H1 (cell line): Measurements from ENCODE around the gene YEATS2. TPM values are rescaled to one million over a fixed set of nuclear protein-coding genes. Genes with fewer than 3 reads are reported as not detected.

ENCODE experiments used
- CTCF ChIA-PET: fragments of 300-600 bp; sonication (Branson Sonifier 250); formaldehyde crosslinking; loops from one replicate; lab custom pipeline; 2021; ENCODE audit not compliant: partially characterized antibody; lab: Charles Lee
- POLR2A ChIA-PET: fragments of 300-600 bp; sonication (Branson Sonifier 250); formaldehyde crosslinking; loops from one replicate; lab custom pipeline; 2021; ENCODE audit warnings: inconsistent platforms; ENCODE audit not compliant: partially characterized antibody; lab: Charles Lee
- DNase-seq, 2 experiments: peaks; one replicate each; pipeline versions ENCODE4 v3.0.0 to v3.0.0-alpha.2; 2010 to 2022; ENCODE audit warnings: low spot score in 2 of 2, low read depth in 1 of 2, mixed read lengths in 1 of 2
- FAIRE-seq: peaks from 2 replicates; lab custom pipeline; 2011; peaks lifted over from hg19 to GRCh38; lab: Jason Lieb, UNC
- H2AFZ ChIP-seq: 2 replicates; pipeline ENCODE4 v1.8.1; 2012; ENCODE audit warnings: low read length, inconsistent platforms
- H2AK5ac ChIP-seq: 2 replicates; pipeline ENCODE4 v1.6.1; 2013; ENCODE audit warnings: low read depth, low read length
- H2BK120ac ChIP-seq: replicated peaks from 2 replicates; pipeline ENCODE3; 2013; ENCODE audit warnings: low read depth, low read length, inconsistent platforms
- H2BK12ac ChIP-seq: 2 replicates; pipeline ENCODE4 v1.6.1; 2013; ENCODE audit warnings: low read depth, low read length
- H2BK15ac ChIP-seq: 2 replicates; pipeline ENCODE4 v1.6.1; 2013; ENCODE audit warnings: low read length
- H2BK20ac ChIP-seq: 2 replicates; pipeline ENCODE4 v1.6.1; 2013; ENCODE audit warnings: low read length
- H2BK5ac ChIP-seq: 2 replicates; pipeline ENCODE4 v1.6.1; 2013; ENCODE audit warnings: low read depth, low read length
- H3K14ac ChIP-seq: 2 replicates; pipeline ENCODE4 v1.6.1; 2013; ENCODE audit warnings: inconsistent platforms; ENCODE audit not compliant: insufficient read length
- H3K18ac ChIP-seq: 2 replicates; pipeline ENCODE4 v1.6.1; 2013; ENCODE audit warnings: low read length; ENCODE audit errors: extremely low read depth
- H3K23ac ChIP-seq: 2 replicates; pipeline ENCODE4 v1.6.1; 2013; ENCODE audit warnings: inconsistent platforms; ENCODE audit not compliant: insufficient read length
- H3K23me2 ChIP-seq: 2 replicates; pipeline ENCODE4 v1.6.1; 2013; ENCODE audit warnings: low read depth, low read length
- H3K27ac ChIP-seq: 2 replicates; pipeline ENCODE4 v1.6.1; 2011; ENCODE audit warnings: low read depth, low read length, inconsistent platforms
- H3K27me3 ChIP-seq, 4 experiments: replicated peaks in 1 of 4; 1 replicate in 1 of 4; 2 replicates in 3 of 4; pipeline versions ENCODE4 v1.6.1 to v1.8.1; 2011 to 2013; ENCODE audit warnings: low read length in 3 of 4, mild to moderate bottlenecking in 3 of 4, inconsistent platforms in 2 of 4, mixed read lengths in 2 of 4, moderate library complexity in 1 of 4; ENCODE audit not compliant: control insufficient read depth in 3 of 4, insufficient read depth in 3 of 4; ENCODE audit errors: extremely low read depth in 1 of 4
- H3K36me3 ChIP-seq, 4 experiments: 2 replicates each; pipeline versions ENCODE4 v1.6.1 to v1.8.1; 2011 to 2013; ENCODE audit warnings: mild to moderate bottlenecking in 4 of 4, low read length in 3 of 4, moderate library complexity in 2 of 4, control low read depth in 1 of 4, inconsistent platforms in 1 of 4; ENCODE audit not compliant: insufficient read depth in 4 of 4, control insufficient read depth in 2 of 4
- H3K4ac ChIP-seq: replicated peaks from 2 replicates; pipeline ENCODE3; 2013; ENCODE audit warnings: low read length, low read depth, mixed read lengths, inconsistent platforms; ENCODE audit not compliant: insufficient read length
- H3K4me1 ChIP-seq, 4 experiments: replicated peaks in 1 of 4; 1 replicate in 1 of 4; 2 replicates in 3 of 4; pipeline versions ENCODE4 v1.6.1 to v1.8.1; 2011 to 2013; ENCODE audit warnings: low read length in 3 of 4, inconsistent platforms in 2 of 4, mixed read lengths in 1 of 4; ENCODE audit not compliant: insufficient read depth in 4 of 4, control insufficient read depth in 3 of 4
- H3K4me2 ChIP-seq, 2 experiments: 2 replicates each; pipeline versions ENCODE4 v1.6.1 to v1.8.1; 2011 to 2013; ENCODE audit warnings: low read depth in 2 of 2, low read length in 2 of 2, control low read depth in 1 of 2, inconsistent platforms in 1 of 2, mild to moderate bottlenecking in 1 of 2; ENCODE audit not compliant: insufficient read depth in 1 of 2
- H3K4me3 ChIP-seq, 4 experiments: fragments of 200-600, 300-600 bp in 1 of 4; sonication (generic), shearing (Covaris generic), sonication (Bioruptor Twin) in 1 of 4; 2 replicates each; pipeline versions ENCODE4 v1.5.1 to v1.8.1; 2011 to 2016; ENCODE audit warnings: low read length in 4 of 4, low read depth in 3 of 4, control low read depth in 2 of 4, inconsistent platforms in 2 of 4, mild to moderate bottlenecking in 2 of 4, mixed read lengths in 1 of 4, moderate library complexity in 1 of 4; ENCODE audit not compliant: insufficient read depth in 2 of 4; ENCODE audit errors: extremely low read depth in 1 of 4
- H3K56ac ChIP-seq: replicated peaks from 2 replicates; pipeline ENCODE3; 2013; ENCODE audit warnings: low read depth, mild to moderate bottlenecking, mixed read lengths, low read length, inconsistent platforms; ENCODE audit not compliant: insufficient read length
- H3K79me1 ChIP-seq: 2 replicates; pipeline ENCODE4 v1.6.1; 2013; ENCODE audit warnings: low read depth, low read length, control low read depth
- H3K79me2 ChIP-seq, 2 experiments: 2 replicates each; pipeline versions ENCODE4 v1.6.1 to v1.8.1; 2012 to 2013; ENCODE audit warnings: low read length in 2 of 2, mild to moderate bottlenecking in 2 of 2, inconsistent platforms in 1 of 2; ENCODE audit not compliant: insufficient read depth in 2 of 2, control insufficient read depth in 1 of 2
- H3K9ac ChIP-seq, 4 experiments: replicated peaks in 1 of 4; 1 replicate in 1 of 4; 2 replicates in 3 of 4; pipeline versions ENCODE4 v1.6.1 to v1.8.1; 2011 to 2013; ENCODE audit warnings: low read depth in 3 of 4, low read length in 3 of 4, control low read depth in 2 of 4, mild to moderate bottlenecking in 2 of 4, moderate library complexity in 2 of 4, inconsistent platforms in 1 of 4; ENCODE audit errors: extremely low read depth in 1 of 4
- H3K9me3 ChIP-seq, 2 experiments: 2 replicates each; pipeline versions ENCODE4 v1.6.1 to v1.8.1; 2012 to 2013; ENCODE audit warnings: mild to moderate bottlenecking in 2 of 2, moderate library complexity in 2 of 2, control low read depth in 1 of 2, inconsistent platforms in 1 of 2, low read depth in 1 of 2, low read length in 1 of 2, mixed read lengths in 1 of 2; ENCODE audit not compliant: insufficient read depth in 2 of 2
- H4K20me1 ChIP-seq, 2 experiments: replicated peaks in 1 of 2; 2 replicates each; pipeline versions ENCODE3 to v1.8.1; 2011 to 2013; ENCODE audit warnings: inconsistent platforms in 2 of 2, low read length in 2 of 2, mild to moderate bottlenecking in 1 of 2; ENCODE audit not compliant: insufficient read depth in 2 of 2, control insufficient read depth in 1 of 2
- H4K5ac ChIP-seq: 2 replicates; pipeline ENCODE4 v1.6.1; 2013; ENCODE audit warnings: low read length, low read depth, mixed read lengths, inconsistent platforms; ENCODE audit not compliant: insufficient read length
- H4K8ac ChIP-seq: 2 replicates; pipeline ENCODE4 v1.8.0; 2013; ENCODE audit warnings: mild to moderate bottlenecking, moderate library complexity, low read length, inconsistent platforms; ENCODE audit not compliant: insufficient read depth; ENCODE audit errors: extremely low read depth
- H4K91ac ChIP-seq: replicated peaks from 2 replicates; pipeline ENCODE3; 2013; ENCODE audit warnings: low read length, mixed read lengths, inconsistent platforms; ENCODE audit not compliant: insufficient read length
- CBX8 ChIP-seq: fragments of 300-800, 300-1000 bp; sonication (generic); IDR thresholded peaks from 2 replicates; pipeline ENCODE4 v1.7.1; 2016; ENCODE audit warnings: low read depth, low read length, borderline replicate concordance
- CEBPB ChIP-seq: IDR thresholded peaks from 2 replicates; pipeline ENCODE4 v1.6.1; 2012; ENCODE audit warnings: low read depth, low read length
- CHD1 ChIP-seq: IDR thresholded peaks from 2 replicates; pipeline ENCODE4 v1.6.1; 2012; ENCODE audit warnings: low read depth, low read length, improper control_type of control experiment
- EP300 ChIP-seq, 2 experiments: IDR thresholded peaks; 1 replicate in 1 of 2; 2 replicates in 1 of 2; pipeline ENCODE4 v1.6.1; 2011 to 2012; ENCODE audit warnings: low read depth in 2 of 2, low read length in 2 of 2, mild to moderate bottlenecking in 2 of 2, borderline replicate concordance in 1 of 2, inconsistent platforms in 1 of 2, moderate library complexity in 1 of 2
- HDAC6 ChIP-seq: IDR thresholded peaks from one replicate; pipeline ENCODE4 v1.7.1; 2012; ENCODE audit warnings: low read depth, mild to moderate bottlenecking, inconsistent platforms, low read length, moderate library complexity
- KDM4A ChIP-seq: IDR thresholded peaks from one replicate; pipeline ENCODE4 v1.7.1; 2012; ENCODE audit warnings: low read depth, mild to moderate bottlenecking, moderate library complexity, low read length, inconsistent platforms; ENCODE audit not compliant: severe bottlenecking
- PHF8 ChIP-seq: fragments of 200-600 bp; sonication (generic); conservative IDR thresholded peaks from 2 replicates; pipeline ENCODE4 v1.7.1; 2012; ENCODE audit warnings: low read depth, mild to moderate bottlenecking, inconsistent platforms, low read length, moderate library complexity
- POU5F1 ChIP-seq: IDR thresholded peaks from 2 replicates; pipeline ENCODE4 v1.6.1; 2011; ENCODE audit warnings: low read depth, mild to moderate bottlenecking, low read length, moderate library complexity
- RAD21 ChIP-seq, 2 experiments: IDR thresholded peaks in 1 of 2; conservative IDR thresholded peaks in 1 of 2; 2 replicates each; pipeline ENCODE4 v1.6.1; 2011; ENCODE audit warnings: low read depth in 2 of 2, low read length in 2 of 2, improper control_type of control experiment in 1 of 2, inconsistent platforms in 1 of 2, mild to moderate bottlenecking in 1 of 2, moderate library complexity in 1 of 2
- SAP30 ChIP-seq: fragments of 300-600 bp; sonication (generic); IDR thresholded peaks from 2 replicates; pipeline ENCODE4 v1.7.1; 2012; ENCODE audit warnings: low read length, moderate library complexity, mild to moderate bottlenecking, inconsistent platforms; ENCODE audit not compliant: insufficient read depth, insufficient replicate concordance
- SUZ12 ChIP-seq: fragments of 200-600 bp; sonication (generic); IDR thresholded peaks from 2 replicates; pipeline ENCODE4 v1.6.1; 2012; ENCODE audit warnings: mild to moderate bottlenecking, inconsistent platforms, low read length, moderate library complexity, mixed read lengths
- TBP ChIP-seq: IDR thresholded peaks from 2 replicates; pipeline ENCODE4 v1.6.1; 2011; ENCODE audit warnings: low read depth, low read length, improper control_type of control experiment
- TEAD4 ChIP-seq: IDR thresholded peaks from 2 replicates; pipeline ENCODE4 v1.6.1; 2012; ENCODE audit warnings: low read depth, low read length, inconsistent platforms, mixed read lengths
- WGBS, 2 experiments: shearing (Covaris generic) in 1 of 2; methylation state at CpG; one replicate each; pipeline versions ENCODE4 v1.1.6 to v1.1.7; 2013 to 2015; ENCODE audit warnings: low lambda C conversion rate in 2 of 2, mixed read lengths in 2 of 2, inconsistent platforms in 1 of 2, low coverage in 1 of 2, missing lambda C conversion rate in 1 of 2; ENCODE audit not compliant: insufficient replicate concordance in 2 of 2, insufficient coverage in 1 of 2, insufficient read length in 1 of 2; ENCODE audit errors: extremely low coverage in 1 of 2, missing lambda C conversion rate in 1 of 2; 5-methylcytosine and 5-hydroxymethylcytosine counted together
- polyA plus RNA-seq, 7 experiments: library from polyadenylated mRNA; depleted of rRNA in 3 of 7; stranded (reverse) in 5 of 7; unstranded in 2 of 7; fragments of >200 nt in 5 of 7; fragments of 200-250 nt in 2 of 7; gene quantifications; 1 replicate in 5 of 7; 2 replicates in 1 of 7; 4 replicates in 1 of 7; pipeline versions ENCODE4 v1.2.1 to v1.2.3, GENCODE V29; 2011 to 2013; ENCODE audit warnings: missing spikeins in 2 of 7, mixed read lengths in 2 of 7
- total RNA-seq: library from RNA; stranded (reverse); fragmentation: NEBNext Ultra II Directional; extraction: Animal tissue kit (Norgen Biotek cat#: 25700); gene quantifications from 2 replicates; pipeline ENCODE4 v1.2.1, GENCODE V29; 2021

Gene YEATS2
- total and polyA plus RNA-seq, 2 of the 8 experiments (the other 6 are each of a cell fraction or from before 2014, with no cell fraction given): 35.3 to 53.7 TPM

DNA sequence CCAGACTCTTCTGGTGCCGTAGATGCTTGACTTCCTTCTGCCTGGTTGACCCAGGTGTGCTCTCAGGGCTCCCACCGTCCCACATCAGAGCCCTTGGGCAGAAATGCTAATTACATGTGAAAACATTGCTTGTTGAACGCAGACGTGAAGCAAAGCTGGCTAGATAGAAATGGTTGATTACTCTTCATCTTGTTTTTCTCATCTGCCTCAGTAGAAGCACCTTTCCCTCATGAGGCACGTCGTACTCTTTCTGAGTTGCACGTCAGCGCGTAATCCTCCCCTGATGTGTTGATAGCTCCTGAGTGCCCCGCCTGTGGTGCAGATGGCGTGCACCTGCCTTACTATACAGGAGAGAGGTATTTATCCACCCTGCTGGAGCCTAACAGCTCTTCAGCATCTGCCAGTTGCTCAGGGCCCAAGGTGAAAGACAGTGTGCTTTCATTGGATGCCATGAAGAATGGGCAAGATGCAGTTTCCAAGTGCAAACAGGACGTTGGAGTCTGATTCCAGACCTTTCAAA lies 109.7 kb downstream of the YEATS2 start:
- DNase-seq (no peak), FAIRE-seq (no peak)
- H2AK5ac ChIP-seq: no peak overlapping the region
- no peak overlapping the region for H2BK120ac ChIP-seq
- no peak overlapping the region for H3K9ac ChIP-seq
- ChIA-PET POLR2A (no interaction called here), CTCF (interaction anchor here (1.5 kb wide), 1 partner anchor 40 kb away, joined by 3 read pairs; no protein-coding TSS in a partner anchor)
- no peaks in the 10 kb centered on the region for H3K23me2 ChIP-seq
- no peaks in the 10 kb centered on the region for H3K27me3 ChIP-seq
- no peak overlapping the region for H3K4ac ChIP-seq
- no peak overlapping the region for H2BK20ac ChIP-seq
- no peaks in the 10 kb centered on the region for H3K9me3 ChIP-seq
- H3K27ac ChIP-seq: no peak overlapping the region
- no peak overlapping the region for H4K91ac ChIP-seq
- H3K79me1 ChIP-seq: peaks cover 2% of the 10 kb centered on the region; the same call in 1 of the 2 replicates
- H3K4me2 ChIP-seq: no peak overlapping the region
- H3K56ac ChIP-seq: no peak overlapping the region
- no peak overlapping the region for H2BK5ac ChIP-seq
- H3K4me1 ChIP-seq: no peaks in the 10 kb centered on the region
- H3K18ac ChIP-seq: no peak overlapping the region
- H4K8ac ChIP-seq: no peak overlapping the region
- 98% methylated on average over 12 of the region's 12 CpGs; no CpG with 5 or more reads in 1 of the 2 experiments for WGBS, 2 experiments
- no peak overlapping the region for H4K5ac ChIP-seq
- H3K14ac ChIP-seq: no peak overlapping the region
- no peaks in the 10 kb centered on the region for H3K79me2 ChIP-seq
- peaks cover 41 to 83% (median 77%) of the 10 kb centered on the region in 4 experiments for H3K36me3 ChIP-seq
- no peak overlapping the region for H2AFZ ChIP-seq
- no peak overlapping the region for H2BK15ac ChIP-seq
- H3K4me3 ChIP-seq: no peak overlapping the region
- H2BK12ac ChIP-seq: no peak overlapping the region
- no peak overlapping the region for H3K23ac ChIP-seq
- H4K20me1 ChIP-seq: peaks cover 2 to 4% of the 10 kb centered on the region in 2 experiments
- no peak for TF ChIP-seq HDAC6
- no peak for TF ChIP-seq POU5F1
- no peak for TF ChIP-seq PHF8
- TF ChIP-seq EP300 (IDR thresholded peaks at IDR 0.05; ENCODE audit: borderline replicate concordance in 1 of 2, low read depth in 2 of 2, low read length in 2 of 2): no peak
- TF ChIP-seq TEAD4: no peak
- TF ChIP-seq KDM4A: no peak
- TF ChIP-seq CBX8: no peak
- TF ChIP-seq SAP30: no peak
- no peak for TF ChIP-seq CHD1
- TF ChIP-seq CEBPB: no peak
- TF ChIP-seq RAD21 (IDR thresholded peaks at IDR 0.05 in 1 of 2, conservative IDR thresholded peaks at IDR 0.05 in 1 of 2; ENCODE audit: low read depth in 2 of 2, low read length in 2 of 2): no peak
- no peak for TF ChIP-seq TBP
- no peak for TF ChIP-seq SUZ12
